22Rv1 (cell line): ENCODE data around the gene MTA3.

Source experiments
- CTCF ChIP-seq: fragments of 450-650 bp; IDR thresholded peaks from 2 replicates; pipeline ENCODE4 v1.5.1; 2017; ENCODE audit warnings: mild to moderate bottlenecking
- ZFX ChIP-seq: fragments of 450-650 bp; IDR thresholded peaks from 2 replicates; pipeline ENCODE4 v1.6.1; 2017; ENCODE audit warnings: antibody characterized with exemption, borderline replicate concordance

DNA sequence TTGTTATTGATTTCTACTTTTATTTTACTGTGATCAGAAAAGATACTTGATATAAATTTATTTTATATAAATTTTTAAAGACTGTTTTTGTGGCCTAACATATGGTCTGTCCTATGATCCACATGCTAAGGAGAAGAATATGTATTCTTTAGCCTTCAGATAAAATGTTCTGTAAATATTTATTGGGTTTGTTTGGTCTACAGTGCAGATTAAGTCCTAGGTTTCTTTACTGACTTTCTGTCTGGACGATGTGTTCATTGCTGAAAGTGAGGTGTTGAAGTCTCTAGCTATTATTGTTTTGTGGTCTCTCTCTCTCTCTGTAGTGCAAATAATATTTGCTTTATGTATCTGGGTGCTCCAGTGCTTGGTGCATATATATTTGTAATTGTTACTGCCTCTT is 165.4 kb downstream of the MTA3 start:
- TF ChIP-seq CTCF (no peak), ZFX (no peak)
